Naive thymus-derived CD4-positive, alpha-beta T cell (primary cell): Measurements from ENCODE around the gene GRIA1. TPM values are rescaled to one million over a fixed set of nuclear protein-coding genes. Genes with fewer than 3 reads are reported as not detected.

ENCODE experiments used
- ATAC-seq: fragments of 150-1000 bp; cut with Tn5 transposase; 2 replicates; pipeline ENCODE4 v1.10.0; 2021; ENCODE audit warnings: mild to moderate bottlenecking, moderate library complexity
- CTCF ChIA-PET: fragments of 350-600 bp; sonication (Branson Sonifier 250); formaldehyde crosslinking; loops from one replicate; lab custom pipeline; 2021; ENCODE audit warnings: antibody characterized with exemption; lab: Charles Lee
- POLR2A ChIA-PET: fragments of 350-600 bp; sonication (Branson Sonifier 250); formaldehyde crosslinking; loops from one replicate; lab custom pipeline; 2021; ENCODE audit warnings: antibody characterized with exemption, inconsistent platforms; lab: Charles Lee
- DNase-seq, 9 donors: peaks; one replicate each; pipeline versions ENCODE4 v3.0.0 to v3.0.0-alpha.2; 2020 to 2022; ENCODE audit warnings: mixed read lengths in 1 of 9
- H3K27ac ChIP-seq: one replicate; pipeline ENCODE4 v1.7.0; 2013; ENCODE audit warnings: mild to moderate bottlenecking, low read depth, low read length, moderate library complexity
- H3K27me3 ChIP-seq, 2 donors: one replicate each; pipeline ENCODE4 v1.7.0; 2013; ENCODE audit warnings: low read length in 2 of 2, mild to moderate bottlenecking in 2 of 2, moderate library complexity in 2 of 2; ENCODE audit not compliant: control insufficient read depth in 2 of 2, insufficient read depth in 2 of 2
- H3K36me3 ChIP-seq, 3 experiments: 1 replicate in 2 of 3; 2 replicates in 1 of 3; pipeline ENCODE4 v1.7.0; 2013; ENCODE audit warnings: low read length in 3 of 3, mild to moderate bottlenecking in 3 of 3, moderate library complexity in 1 of 3; ENCODE audit not compliant: insufficient read depth in 3 of 3, control insufficient read depth in 2 of 3
- H3K4me1 ChIP-seq, 2 donors: one replicate each; pipeline ENCODE4 v1.7.0; 2013; ENCODE audit warnings: low read length in 2 of 2, mild to moderate bottlenecking in 2 of 2, moderate library complexity in 1 of 2; ENCODE audit not compliant: control insufficient read depth in 2 of 2, insufficient read depth in 2 of 2
- H3K4me3 ChIP-seq: 2 replicates; pipeline ENCODE4 v1.7.0; 2013; ENCODE audit warnings: mild to moderate bottlenecking, low read length
- H3K9me3 ChIP-seq, 3 experiments: 1 replicate in 2 of 3; 2 replicates in 1 of 3; pipeline ENCODE4 v1.7.0; 2013; ENCODE audit warnings: low read length in 3 of 3; ENCODE audit not compliant: control insufficient read depth in 2 of 3
- H3K27ac Mint-ChIP-seq, 9 donors: one replicate each; pipeline ENCODE4 v1.8.0; 2020 to 2022; ENCODE audit warnings: mixed read lengths in 9 of 9, mild to moderate bottlenecking in 8 of 9, moderate library complexity in 5 of 9, inconsistent platforms in 2 of 9
- H3K27me3 Mint-ChIP-seq, 5 donors: one replicate each; pipeline ENCODE4 v1.8.0; 2021 to 2022; ENCODE audit warnings: mixed read lengths in 5 of 5, mild to moderate bottlenecking in 1 of 5
- H3K36me3 Mint-ChIP-seq, 5 donors: one replicate each; pipeline ENCODE4 v1.8.0; 2020 to 2022; ENCODE audit warnings: mixed read lengths in 5 of 5, mild to moderate bottlenecking in 3 of 5, inconsistent platforms in 1 of 5
- H3K4me1 Mint-ChIP-seq, 7 donors: one replicate each; pipeline ENCODE4 v1.8.0; 2020 to 2022; ENCODE audit warnings: mixed read lengths in 7 of 7, mild to moderate bottlenecking in 3 of 7, inconsistent platforms in 1 of 7
- H3K4me3 Mint-ChIP-seq, 10 donors: one replicate each; pipeline ENCODE4 v1.8.0; 2020 to 2022; ENCODE audit warnings: mild to moderate bottlenecking in 10 of 10, mixed read lengths in 10 of 10, moderate library complexity in 6 of 10, inconsistent platforms in 2 of 10
- H3K9me3 Mint-ChIP-seq, 11 donors: one replicate each; pipeline ENCODE4 v1.8.0; 2020 to 2022; ENCODE audit warnings: mixed read lengths in 11 of 11, mild to moderate bottlenecking in 4 of 11, inconsistent platforms in 1 of 11, moderate library complexity in 1 of 11
- intact Hi-C, 2 donors: fragments of 100-400 bp; cut with micrococcal nuclease; formaldehyde crosslinking; loops; one replicate each; pipeline ENCODE4 v1.15.1; 2023
- polyA plus RNA-seq, 2 donors: library from polyadenylated mRNA; unstranded; fragments of 300-500 nt; fragmentation: Illumina TruSeq; gene quantifications; one replicate each; pipeline ENCODE4 v1.2.3, GENCODE V29; 2021
- total RNA-seq, 6 experiments: library from RNA in 5 of 6; stranded (reverse) in 5 of 6; gene quantifications; 1 replicate in 5 of 6; 2 replicates in 1 of 6; pipeline ENCODE4 v1.2.3 and lab custom pipeline; 2021 to 2026

Gene GRIA1
- total and polyA plus RNA-seq, 7 experiments from 2014 or later = not detected

DNA sequence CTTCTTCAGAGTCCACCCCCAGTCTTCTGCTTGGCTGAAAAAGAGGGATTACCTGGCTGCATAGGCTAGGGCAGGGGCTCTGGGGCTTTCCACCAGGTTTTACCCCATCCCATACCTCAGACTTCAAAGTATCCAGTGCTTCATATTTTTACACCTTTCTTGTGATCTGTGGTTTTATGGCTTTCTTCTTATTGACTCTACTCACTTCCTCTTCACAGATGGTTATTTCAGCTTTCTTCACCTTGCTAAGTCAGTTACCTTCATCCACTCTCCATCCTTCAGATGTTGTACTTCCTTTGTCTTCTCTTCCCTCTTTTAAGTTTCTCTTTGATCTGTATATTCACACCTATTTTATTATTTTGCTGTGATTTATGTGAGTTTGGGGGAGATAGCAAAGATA is 104.3 kb downstream of the GRIA1 start:
- H3K36me3 ChIP-seq = no peaks in the 10 kb centered on the region
- ChIA-PET CTCF (no interaction called here), POLR2A (no interaction called here)
- H3K27me3 Mint-ChIP-seq = no peaks in the 10 kb centered on the region
- no peak overlapping the region for H3K4me3 Mint-ChIP-seq
- no peak overlapping the region for H3K27ac Mint-ChIP-seq
- H3K27me3 ChIP-seq = no peaks in the 10 kb centered on the region
- DNase-seq (no peak), ATAC-seq (no peak)
- peaks cover 0 to 14% (median 1%) of the 10 kb centered on the region in 7 donors for H3K4me1 Mint-ChIP-seq
- intact Hi-C loops = no loop called here
- H3K9me3 Mint-ChIP-seq = peaks cover 0 to 5% (median 0%) of the 10 kb centered on the region in 11 donors
- no peaks in the 10 kb centered on the region for H3K4me1 ChIP-seq
- H3K4me3 ChIP-seq = no peak overlapping the region
- H3K9me3 ChIP-seq = no peaks in the 10 kb centered on the region
- no peak overlapping the region for H3K27ac ChIP-seq
- no peaks in the 10 kb centered on the region for H3K36me3 Mint-ChIP-seq

- ChIA-PET CTCF (no interaction called here), POLR2A (no interaction called here)
- no peaks in the 10 kb centered on the region for H3K9me3 ChIP-seq
- DNase-seq = peak in 1 of 9 donors; percentile 1
- H3K27ac ChIP-seq = no peak overlapping the region
- H3K36me3 ChIP-seq = no peaks in the 10 kb centered on the region
- no peak overlapping the region for H3K4me3 ChIP-seq
- no peak overlapping the region for H3K27ac Mint-ChIP-seq
- no peaks in the 10 kb centered on the region for H3K27me3 ChIP-seq
- no peak for ATAC-seq
- H3K36me3 Mint-ChIP-seq = no peaks in the 10 kb centered on the region
- H3K4me1 Mint-ChIP-seq = peaks cover 0 to 14% (median 0%) of the 10 kb centered on the region in 7 donors
- no peaks in the 10 kb centered on the region for H3K27me3 Mint-ChIP-seq
- intact Hi-C loops = no loop called here
- H3K4me1 ChIP-seq = no peaks in the 10 kb centered on the region
- peak overlapping the region in 1 of 10 donors; percentile 7 for H3K4me3 Mint-ChIP-seq
- peaks cover 0 to 5% (median 0%) of the 10 kb centered on the region in 11 donors for H3K9me3 Mint-ChIP-seq
These were observed 107.6 kb downstream of the GRIA1 start for GRCh38 chr5:153598099-153598498.

- no peaks in the 10 kb centered on the region for H3K27me3 Mint-ChIP-seq
- no peak for ATAC-seq
- no peaks in the 10 kb centered on the region for H3K36me3 Mint-ChIP-seq
These were observed 110.9 kb downstream of the GRIA1 start for GRCh38 chr5:153601377-153601776.

GRCh38 chr5:153605386-153605785 is 114.9 kb downstream of the GRIA1 start:
- intact Hi-C loops = no loop called here
- no peak overlapping the region for H3K4me3 Mint-ChIP-seq
- H3K27me3 ChIP-seq = no peaks in the 10 kb centered on the region
- ChIA-PET CTCF (no interaction called here), POLR2A (no interaction called here)
- no peak overlapping the region for H3K27ac Mint-ChIP-seq
- no peaks in the 10 kb centered on the region for H3K4me1 Mint-ChIP-seq
- no peak overlapping the region for H3K27ac ChIP-seq
- H3K9me3 ChIP-seq = no peaks in the 10 kb centered on the region
- H3K36me3 Mint-ChIP-seq = no peaks in the 10 kb centered on the region
- peaks cover 0 to 4% (median 0%) of the 10 kb centered on the region in 5 donors for H3K27me3 Mint-ChIP-seq
- no peaks in the 10 kb centered on the region for H3K9me3 Mint-ChIP-seq
- DNase-seq = no peak
- ATAC-seq = no peak
- no peaks in the 10 kb centered on the region for H3K36me3 ChIP-seq
- H3K4me1 ChIP-seq = no peaks in the 10 kb centered on the region
- H3K4me3 ChIP-seq = no peak overlapping the region

More at GRCh38 chr5:153601377-153601776, 110.9 kb downstream of the GRIA1 start:
- no peaks in the 10 kb centered on the region for H3K36me3 ChIP-seq
- H3K27ac ChIP-seq = no peak overlapping the region
- no peak overlapping the region for H3K4me3 ChIP-seq
- H3K9me3 ChIP-seq = no peaks in the 10 kb centered on the region
- H3K4me3 Mint-ChIP-seq = no peak overlapping the region
- ChIA-PET CTCF (no interaction called here), POLR2A (interaction anchor here (0.6 kb wide), 1 partner anchor 219 kb away, joined by 3 read pairs; no protein-coding TSS in a partner anchor)
- DNase-seq = no peak
- H3K27ac Mint-ChIP-seq = peak overlapping the region in 3 of 9 donors; percentile 34 to 54 (median 49)
- peaks cover 0 to 7% (median 0%) of the 10 kb centered on the region in 7 donors for H3K4me1 Mint-ChIP-seq
- H3K27me3 ChIP-seq = no peaks in the 10 kb centered on the region
- intact Hi-C loops = no loop called here
- peaks cover 0 to 5% (median 0%) of the 10 kb centered on the region in 11 donors for H3K9me3 Mint-ChIP-seq
- H3K4me1 ChIP-seq = no peaks in the 10 kb centered on the region

DNA sequence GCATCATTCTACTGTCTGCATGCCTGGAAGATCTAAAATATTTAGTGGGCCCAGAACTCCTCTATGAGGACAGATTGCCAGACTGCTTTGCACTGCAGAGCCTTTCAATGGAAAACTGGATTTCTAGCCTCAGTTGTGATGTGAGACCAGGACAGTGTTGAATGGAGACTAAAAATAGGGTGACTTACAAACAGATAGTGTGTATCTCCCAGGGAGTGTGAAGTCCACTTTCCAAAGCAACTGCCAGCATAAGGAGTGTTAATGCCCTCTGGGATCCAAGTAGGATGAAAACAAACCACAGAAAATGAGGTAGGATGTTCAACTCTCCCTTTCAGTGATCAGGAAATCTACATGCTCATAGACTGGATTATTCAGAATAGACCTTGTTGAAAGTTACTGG is 119.5 kb downstream of the GRIA1 start:
- Histone ChIP-seq H3K9me3 (no peaks in the 10 kb centered on the region), H3K4me1 (no peaks in the 10 kb centered on the region), H3K27ac (no peak overlapping the region), H3K4me3 (no peak overlapping the region), H3K36me3 (no peaks in the 10 kb centered on the region), H3K27me3 (no peaks in the 10 kb centered on the region)
- Mint-ChIP-seq H3K9me3 (peaks cover 0 to 5% (median 0%) of the 10 kb centered on the region in 11 donors), H3K27me3 (peaks cover 0 to 16% (median 5%) of the 10 kb centered on the region in 5 donors), H3K27ac (no peak overlapping the region), H3K36me3 (peaks cover 0 to 3% (median 0%) of the 10 kb centered on the region in 5 donors), H3K4me1 (no peaks in the 10 kb centered on the region), H3K4me3 (no peak overlapping the region)
- ATAC-seq = no peak
- intact Hi-C loops = no loop called here
- no peak for DNase-seq
- POLR2A ChIA-PET = no interaction called here
- CTCF ChIA-PET = no interaction called here

GRCh38 chr5:153610811-153611210 is 120.3 kb downstream of the GRIA1 start:
- Histone ChIP-seq H3K27ac (no peak overlapping the region), H3K4me1 (no peaks in the 10 kb centered on the region), H3K27me3 (no peaks in the 10 kb centered on the region), H3K9me3 (no peaks in the 10 kb centered on the region), H3K36me3 (no peaks in the 10 kb centered on the region), H3K4me3 (no peak overlapping the region)
- no peak overlapping the region for H3K4me3 Mint-ChIP-seq
- intact Hi-C loops = no loop called here
- peaks cover 0 to 3% (median 0%) of the 10 kb centered on the region in 5 donors for H3K36me3 Mint-ChIP-seq
- DNase-seq (no peak), ATAC-seq (no peak)
- peaks cover 0 to 17% (median 5%) of the 10 kb centered on the region in 5 donors for H3K27me3 Mint-ChIP-seq
- no peak overlapping the region for H3K27ac Mint-ChIP-seq
- H3K4me1 Mint-ChIP-seq = no peaks in the 10 kb centered on the region
- peaks cover 0 to 5% (median 0%) of the 10 kb centered on the region in 11 donors for H3K9me3 Mint-ChIP-seq
- CTCF ChIA-PET = no interaction called here
- POLR2A ChIA-PET = no interaction called here

DNA sequence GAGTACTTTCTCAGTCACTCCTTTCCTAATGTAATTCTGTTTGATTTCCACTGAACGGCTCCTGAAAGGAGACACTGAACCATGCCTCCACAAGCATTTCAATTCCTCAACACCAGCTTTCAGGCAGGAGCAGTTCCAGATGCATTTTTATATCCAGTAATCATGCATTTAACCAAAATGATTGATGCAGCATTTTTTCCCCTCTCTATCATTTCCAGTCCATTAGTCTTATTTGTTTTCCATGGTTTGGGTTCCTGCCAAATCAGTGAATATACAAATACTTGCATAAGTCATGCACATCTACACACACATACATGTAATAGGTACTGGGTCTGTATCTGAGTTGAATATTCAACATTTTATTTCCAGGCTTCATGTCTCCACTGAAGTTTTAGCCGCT is 122.7 kb downstream of the GRIA1 start:
- H3K36me3 ChIP-seq = no peaks in the 10 kb centered on the region
- H3K27me3 ChIP-seq = no peaks in the 10 kb centered on the region
- ChIA-PET POLR2A (no interaction called here), CTCF (no interaction called here)
- Mint-ChIP-seq H3K9me3 (peaks cover 0 to 9% (median 0%) of the 10 kb centered on the region in 11 donors), H3K27me3 (peaks cover 0 to 16% (median 5%) of the 10 kb centered on the region in 5 donors), H3K4me1 (no peaks in the 10 kb centered on the region), H3K4me3 (no peak overlapping the region), H3K36me3 (peaks cover 0 to 3% (median 0%) of the 10 kb centered on the region in 5 donors), H3K27ac (no peak overlapping the region)
- ATAC-seq (no peak), DNase-seq (no peak)
- no peaks in the 10 kb centered on the region for H3K9me3 ChIP-seq
- no peak overlapping the region for H3K4me3 ChIP-seq
- no peaks in the 10 kb centered on the region for H3K4me1 ChIP-seq
- H3K27ac ChIP-seq = no peak overlapping the region
- intact Hi-C loops = no loop called here
